Neuronal stem cell (in vitro differentiated cells): ENCODE data around the gene SLC2A6.

Source experiments
- DNase-seq: peaks from one replicate; pipeline ENCODE4 v3.0.0-alpha.2; 2013; ENCODE audit warnings: low spot score
- H2AFZ ChIP-seq: one replicate; pipeline ENCODE4 v1.6.1; 2013; ENCODE audit warnings: mild to moderate bottlenecking, low read length, inconsistent platforms
- H2AK5ac ChIP-seq: 2 replicates; pipeline ENCODE4 v1.6.1; 2013; ENCODE audit warnings: low read depth, mild to moderate bottlenecking, inconsistent platforms, low read length, moderate library complexity, mixed read lengths
- H2BK120ac ChIP-seq: 2 replicates; pipeline ENCODE4 v1.6.1; 2013; ENCODE audit warnings: low read depth, mild to moderate bottlenecking, inconsistent platforms, low read length, moderate library complexity, mixed read lengths
- H2BK12ac ChIP-seq: one replicate; pipeline ENCODE4 v1.6.1; 2013; ENCODE audit warnings: low read length, inconsistent platforms
- H2BK15ac ChIP-seq: 2 replicates; pipeline ENCODE4 v1.6.1; 2013; ENCODE audit warnings: mild to moderate bottlenecking, low read length, inconsistent platforms, mixed read lengths
- H2BK5ac ChIP-seq: one replicate; pipeline ENCODE4 v1.6.1; 2013; ENCODE audit warnings: inconsistent platforms, mild to moderate bottlenecking, low read length, moderate library complexity
- H3K14ac ChIP-seq: one replicate; pipeline ENCODE4 v1.6.1; 2013; ENCODE audit warnings: low read length, inconsistent platforms
- H3K18ac ChIP-seq: 2 replicates; pipeline ENCODE4 v1.6.1; 2013; ENCODE audit warnings: low read length, inconsistent platforms
- H3K23ac ChIP-seq: 2 replicates; pipeline ENCODE4 v1.6.1; 2013; ENCODE audit warnings: low read depth, mild to moderate bottlenecking, mixed read lengths, low read length, inconsistent platforms; ENCODE audit not compliant: poor library complexity
- H3K27ac ChIP-seq: replicated peaks from 3 replicates; pipeline ENCODE4 v1.5.1; 2013; ENCODE audit warnings: low read length, inconsistent platforms
- H3K27me3 ChIP-seq, 3 experiments: 2 replicates each; pipeline ENCODE4 v1.6.1; 2013; ENCODE audit warnings: low read length in 3 of 3, mild to moderate bottlenecking in 2 of 3, inconsistent platforms in 1 of 3, low read depth in 1 of 3, mixed read lengths in 1 of 3, moderate library complexity in 1 of 3; ENCODE audit not compliant: control insufficient read depth in 3 of 3, insufficient read depth in 3 of 3
- H3K36me3 ChIP-seq, 2 donors: replicated peaks in 1 of 2; 2 replicates each; pipeline ENCODE4 v1.6.1; 2013; ENCODE audit warnings: low read length in 2 of 2; ENCODE audit not compliant: control insufficient read depth in 2 of 2, insufficient read depth in 2 of 2
- H3K4ac ChIP-seq: 2 replicates; pipeline ENCODE4 v1.6.1; 2013; ENCODE audit warnings: inconsistent platforms, mild to moderate bottlenecking, low read length, moderate library complexity
- H3K4me1 ChIP-seq, 2 donors: 1 replicate in 1 of 2; 2 replicates in 1 of 2; pipeline ENCODE4 v1.6.1; 2013; ENCODE audit warnings: low read length in 2 of 2, low read depth in 1 of 2; ENCODE audit not compliant: control insufficient read depth in 2 of 2, insufficient read depth in 1 of 2
- H3K4me2 ChIP-seq: one replicate; pipeline ENCODE4 v1.6.1; 2013; ENCODE audit warnings: mild to moderate bottlenecking, low read length, inconsistent platforms; ENCODE audit not compliant: insufficient read depth, poor library complexity, severe bottlenecking
- H3K4me3 ChIP-seq, 2 donors: 2 replicates each; pipeline ENCODE4 v1.5.1; 2013; ENCODE audit warnings: low read length in 2 of 2, mild to moderate bottlenecking in 2 of 2, inconsistent platforms in 1 of 2, moderate library complexity in 1 of 2
- H3K79me1 ChIP-seq: one replicate; pipeline ENCODE4 v1.6.1; 2013; ENCODE audit warnings: low read depth, mild to moderate bottlenecking, inconsistent platforms, low read length, moderate library complexity
- H3K9ac ChIP-seq: one replicate; pipeline ENCODE4 v1.6.1; 2013; ENCODE audit warnings: mild to moderate bottlenecking, low read depth, low read length, inconsistent platforms; ENCODE audit not compliant: poor library complexity
- H3K9me3 ChIP-seq, 2 donors: replicated peaks in 1 of 2; 2 replicates each; pipeline versions ENCODE3 to v1.6.1; 2013; ENCODE audit warnings: low read length in 2 of 2, mild to moderate bottlenecking in 2 of 2, inconsistent platforms in 1 of 2, low read depth in 1 of 2, mixed read lengths in 1 of 2, moderate library complexity in 1 of 2; ENCODE audit not compliant: control insufficient read depth in 2 of 2, insufficient read depth in 1 of 2
- H4K8ac ChIP-seq: one replicate; pipeline ENCODE4 v1.6.1; 2013; ENCODE audit warnings: low read depth, mild to moderate bottlenecking, inconsistent platforms, low read length, moderate library complexity
- H4K91ac ChIP-seq: one replicate; pipeline ENCODE4 v1.6.1; 2013; ENCODE audit warnings: low read length, low read depth, mild to moderate bottlenecking, inconsistent platforms; ENCODE audit not compliant: poor library complexity
- WGBS, 2 donors: extraction: QIAGEN DNeasy Blood & Tissue Kit; methylation state at CpG; one replicate each; pipeline ENCODE4 v1.1.7; 2013; ENCODE audit warnings: missing lambda C conversion rate in 2 of 2, mixed read lengths in 1 of 2; ENCODE audit not compliant: insufficient read length in 2 of 2, insufficient replicate concordance in 1 of 2; ENCODE audit errors: extremely low coverage in 2 of 2; 5-methylcytosine and 5-hydroxymethylcytosine counted together

Gene SLC2A6

DNA sequence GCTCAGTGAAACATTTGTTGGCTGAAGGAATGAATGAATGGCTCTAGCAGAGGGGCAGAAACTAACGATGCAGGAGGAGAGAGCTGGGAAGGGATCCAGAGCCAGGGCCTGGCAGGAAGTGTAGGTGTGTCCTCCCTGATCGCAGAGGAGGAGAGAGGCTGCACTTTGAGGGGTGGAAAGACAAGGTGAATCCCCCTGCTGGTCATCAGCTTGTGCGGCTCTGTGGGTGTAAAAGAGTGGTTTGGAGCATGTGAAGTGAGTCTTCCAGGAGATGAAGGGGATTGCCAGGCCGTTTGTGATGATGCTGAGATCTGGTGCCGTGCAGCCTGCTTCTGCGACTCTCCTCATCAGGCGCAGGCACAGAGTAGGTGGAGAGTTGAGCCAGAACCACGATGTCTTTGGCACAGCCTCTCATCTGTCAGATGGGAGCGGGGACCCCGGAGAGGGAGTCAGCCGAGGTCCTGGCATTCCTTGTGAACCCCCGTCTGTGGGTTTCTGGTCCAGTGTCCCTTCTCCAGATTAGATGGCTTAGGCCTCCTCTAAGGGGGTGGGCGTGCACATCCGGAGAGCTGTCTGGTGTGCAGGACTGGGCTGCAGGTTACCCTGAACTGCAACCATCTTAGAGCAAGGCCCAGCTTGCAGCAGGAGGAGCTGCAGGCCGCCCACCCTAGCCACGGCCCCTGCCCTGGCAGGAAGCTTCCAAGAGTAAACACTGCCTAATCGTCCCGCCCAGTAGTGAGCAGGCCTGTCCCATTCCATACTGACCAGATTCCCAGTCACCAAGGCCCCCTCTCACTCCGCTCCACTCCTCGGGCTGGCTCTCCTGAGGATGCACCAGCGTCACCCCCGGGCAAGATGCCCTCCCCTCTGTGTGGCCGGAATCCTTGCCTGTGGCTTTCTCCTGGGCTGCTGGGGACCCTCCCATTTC lies 57.0 kb downstream of the SLC2A6 start, which contains the start of gene ADAMTS13:
Gene ADAMTS13 (plus strand): TSS at position 753 of the 928 bp plus-strand sequence. CDS start 77 bp downstream, at position 830.
- Histone ChIP-seq H2BK120ac (no peak within 1 kb of the TSS), H3K14ac (no peak within 1 kb of the TSS), H2BK15ac (peak within 1 kb of the TSS; percentile 39), H3K4me2 (no peak within 1 kb of the TSS), H3K18ac (peak within 1 kb of the TSS; percentile 58), H2AK5ac (peak within 1 kb of the TSS; percentile 45), H3K4ac (no peak within 1 kb of the TSS), H3K27me3 (no peaks in the 10 kb centered on the region), H3K9ac (peak within 1 kb of the TSS; percentile 47), H4K91ac (no peak within 1 kb of the TSS), H3K4me3 (no peak within 1 kb of the TSS), H3K27ac (no peak within 1 kb of the TSS), H3K23ac (no peak within 1 kb of the TSS), H3K4me1 (peaks cover under 1 to 4% of the 10 kb centered on the region in 2 donors), H3K36me3 (peaks cover 0 to 3% of the 10 kb centered on the region in 2 donors), H3K9me3 (no peaks in the 10 kb centered on the region), H4K8ac (no peak within 1 kb of the TSS), H3K79me1 (no peaks in the 10 kb centered on the region), H2BK12ac (peak within 1 kb of the TSS; percentile 75), H2BK5ac (no peak within 1 kb of the TSS), H2AFZ (no peak within 1 kb of the TSS)
- WGBS, 2 donors = no CpG with 5 or more reads among the region's 23 CpGs
- no peak for DNase-seq
